Omental fat pad (tissue), 4 donors: ENCODE results near the gene GGCX. TPM values are rescaled to one million over a fixed set of nuclear protein-coding genes. Genes with fewer than 3 reads are reported as not detected.
"Not testable (repeated sequence)": the region's sequence is repeated elsewhere in the genome, so short reads cannot be mapped to it uniquely, and the experiment has no call there.

ENCODE experiments used
- ATAC-seq: fragments of 150-250 bp; one replicate; pipeline ENCODE4 v1.9.1; 2016; ENCODE audit warnings: mild to moderate bottlenecking, moderate library complexity; ENCODE audit not compliant: low FRiP score
- DNase-seq: peaks from one replicate; pipeline ENCODE4 v3.0.0-alpha.2; 2019; ENCODE audit warnings: low spot score
- CTCF ChIP-seq, 3 donors: fragments of 450-650 bp; IDR thresholded peaks; one replicate each; pipeline ENCODE4 v1.5.1; 2016 to 2017; ENCODE audit warnings: antibody characterized with exemption in 3 of 3, mild to moderate bottlenecking in 3 of 3, moderate library complexity in 2 of 3
- total RNA-seq, 4 donors: library from RNA; depleted of rRNA; stranded (reverse); fragments of >200 nt; gene quantifications; one replicate each; pipeline ENCODE4 v1.1.0, GENCODE V29; 2016

Gene GGCX
- total RNA-seq, 4 donors from 2014 or later = 24.7 to 44.1 (median 39.8) TPM

DNA sequence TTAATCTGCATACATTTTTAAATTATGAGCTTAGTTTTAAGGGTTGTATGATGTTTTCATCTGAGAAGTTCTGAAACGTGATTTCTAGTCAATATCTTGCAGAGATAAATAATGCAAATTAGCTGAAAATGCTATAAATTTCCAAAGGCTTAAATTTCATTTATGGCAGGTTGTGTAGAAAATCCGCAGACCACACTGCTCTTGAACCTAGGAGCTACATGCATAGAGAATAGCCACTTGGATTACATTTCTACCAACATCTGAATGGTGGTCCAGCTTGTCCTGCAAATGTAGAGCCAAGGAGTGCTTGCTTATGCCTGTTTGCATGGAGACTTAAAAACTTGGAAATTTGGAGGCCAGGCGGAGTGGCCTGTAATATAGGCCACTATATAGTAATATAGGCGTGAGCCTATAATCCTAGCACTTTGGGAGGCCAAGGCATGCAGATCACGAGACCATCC, 15.5 kb downstream of the GGCX start:
- DNase-seq (no peak), ATAC-seq (no peak)
- no peak for TF ChIP-seq CTCF (IDR thresholded peaks at IDR 0.05)

GRCh38 chr2:85544915-85545779, 16.1 kb downstream of the GGCX start:
- DNase-seq, ATAC-seq: not testable (repeated sequence)

GRCh38 chr2:85544254-85544691, 17.0 kb downstream of the GGCX start:
- not testable (repeated sequence) for ATAC-seq, DNase-seq

- DNase-seq (no peak), ATAC-seq (no peak)
- TF ChIP-seq CTCF (IDR thresholded peaks at IDR 0.05) = no peak
Observed at GRCh38 chr2:85542777-85543176, 18.5 kb downstream of the GGCX start.

- no peak for TF ChIP-seq CTCF (IDR thresholded peaks at IDR 0.05)
- ATAC-seq (no peak), DNase-seq (no peak)
Observed at GRCh38 chr2:85541753-85542457, 19.4 kb downstream of the GGCX start.

GRCh38 chr2:85541262-85541661, 20.0 kb downstream of the GGCX start:
- ATAC-seq = no peak
- TF ChIP-seq CTCF (IDR thresholded peaks at IDR 0.05) = no peak
- DNase-seq = no peak

GRCh38 chr2:85540133-85540648, 21.1 kb downstream of the GGCX start:
- no peak for DNase-seq
- no peak for ATAC-seq
- TF ChIP-seq CTCF (IDR thresholded peaks at IDR 0.05) = no peak
